Hematopoietic multipotent progenitor cell treated with erythropoietin and hydrocortisone succinate and interleukin-3 and kit ligand, for 15 days (in vitro differentiated cells): ENCODE measurements around the gene C2orf69.

Experiments
- DNase-seq: peaks from one replicate; pipeline ENCODE4 v3.0.0-alpha.2; 2015; ENCODE audit warnings: low spot score

C2orf69 gene

GRCh38 chr2:199914372-199914958 is 3.4 kb downstream of the C2orf69 start:
- no peak for DNase-seq

- DNase-seq, result no peak
Measured at GRCh38 chr2:199916980-199917379, 5.9 kb downstream of the C2orf69 start.

GRCh38 chr2:199922856-199923255 is 11.8 kb downstream of the C2orf69 start:
- DNase-seq, result no peak

DNA sequence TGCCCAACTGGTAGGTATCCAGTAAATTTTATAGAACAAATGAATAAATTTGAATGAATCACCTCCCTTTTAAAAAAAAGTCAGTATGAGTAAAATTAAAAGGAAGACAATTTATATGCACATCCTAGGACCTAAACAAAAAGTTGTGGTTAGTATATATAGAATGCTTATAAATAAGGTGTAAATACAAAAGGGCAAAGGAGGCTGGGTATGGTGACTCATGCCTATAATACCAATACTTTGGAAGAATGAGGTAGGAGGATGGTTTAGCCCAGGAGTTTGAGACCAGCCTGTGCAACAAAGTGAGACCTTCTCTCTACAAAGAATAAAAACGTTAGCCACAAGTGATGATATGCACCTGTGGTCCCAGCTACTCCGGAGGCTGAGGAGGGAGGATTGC is 12.8 kb downstream of the C2orf69 start:
- DNase-seq, result no peak

DNA sequence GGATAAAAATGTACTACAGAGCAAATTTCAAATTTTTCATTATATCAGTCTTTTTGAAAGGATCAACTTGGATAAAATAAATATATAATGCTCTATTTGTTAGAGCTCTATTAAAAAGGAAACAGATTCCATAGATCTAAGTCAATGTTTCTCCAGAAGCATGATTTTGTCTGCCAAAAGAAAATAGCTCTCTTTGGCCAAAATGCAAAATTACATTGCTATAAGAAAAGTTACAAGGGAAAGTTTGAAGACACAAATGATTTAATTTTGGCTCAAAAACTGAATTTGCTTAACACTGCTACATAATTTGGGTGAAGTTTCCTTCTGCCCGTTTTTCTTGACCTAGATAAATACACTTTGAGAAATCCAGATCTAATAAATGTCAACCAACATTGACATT is 15.7 kb downstream of the C2orf69 start:
- no peak for DNase-seq

DNA sequence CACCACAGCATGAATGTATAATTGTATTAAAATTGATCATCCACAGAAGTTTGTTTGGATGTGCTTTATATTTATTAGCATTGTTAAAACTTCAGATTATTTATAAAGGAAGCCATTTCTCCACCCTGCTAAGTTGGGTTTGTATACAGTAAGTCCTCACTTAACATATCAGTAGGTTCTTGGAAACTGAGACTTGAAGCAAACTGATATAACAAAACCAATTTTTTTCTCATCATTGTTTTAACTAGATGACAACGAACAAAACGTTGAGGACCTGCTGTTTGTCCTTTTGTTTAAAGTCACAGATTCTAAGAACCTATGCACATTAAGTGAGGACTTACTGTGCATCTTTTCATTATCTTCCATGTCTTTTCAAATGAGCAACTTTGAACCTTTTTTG is 17.1 kb downstream of the C2orf69 start:
- DNase-seq, result no peak

- no peak for DNase-seq
Measured at GRCh38 chr2:199928626-199929025, 17.5 kb downstream of the C2orf69 start.

DNA sequence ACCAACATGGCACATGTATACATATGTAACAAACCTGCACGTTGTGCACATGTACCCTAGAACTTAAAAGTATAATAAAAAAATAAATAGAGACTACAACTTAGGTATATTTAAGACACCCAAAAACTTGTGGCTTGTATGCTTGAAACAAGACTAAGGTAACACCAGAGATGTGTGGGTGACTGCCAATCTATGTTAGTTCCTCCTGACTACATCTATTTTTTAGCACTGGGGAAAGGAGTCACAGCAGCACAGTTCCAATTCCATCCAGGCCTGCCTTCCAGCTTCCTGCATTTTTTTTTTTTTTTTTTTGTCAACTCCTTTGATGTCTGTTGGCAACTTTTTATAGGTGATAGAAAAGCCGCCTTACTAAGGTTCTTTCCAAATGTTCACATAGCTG is 18.2 kb downstream of the C2orf69 start:
- no peak for DNase-seq

DNA sequence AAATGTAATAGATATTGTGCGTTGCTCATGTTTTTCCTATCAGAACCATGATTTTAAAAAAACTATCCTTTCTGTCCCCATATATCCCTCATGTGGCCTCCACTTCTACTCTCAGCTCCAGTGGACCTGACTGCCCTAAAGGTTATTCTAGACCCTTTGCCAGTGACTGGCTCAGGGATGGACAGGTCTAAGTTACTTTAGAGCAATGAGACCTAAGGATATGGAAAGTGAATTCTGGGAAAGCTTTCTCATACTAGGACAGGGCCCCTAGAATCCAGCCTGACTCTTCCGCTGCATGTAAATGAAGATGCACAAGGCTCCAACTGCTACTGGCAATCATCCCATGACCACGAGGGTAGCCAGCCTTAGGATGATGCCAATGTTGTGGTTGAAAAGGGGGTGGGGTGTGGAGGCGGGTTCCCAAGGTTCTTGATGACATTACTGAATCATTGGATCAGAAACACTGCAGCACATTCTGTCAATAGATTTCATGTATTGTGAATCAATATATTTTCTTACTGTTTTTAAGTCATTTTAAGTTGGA is 21.3 kb downstream of the C2orf69 start:
- no peak for DNase-seq

- DNase-seq, result no peak
Measured at GRCh38 chr2:199933466-199933865, 22.4 kb downstream of the C2orf69 start.

DNA sequence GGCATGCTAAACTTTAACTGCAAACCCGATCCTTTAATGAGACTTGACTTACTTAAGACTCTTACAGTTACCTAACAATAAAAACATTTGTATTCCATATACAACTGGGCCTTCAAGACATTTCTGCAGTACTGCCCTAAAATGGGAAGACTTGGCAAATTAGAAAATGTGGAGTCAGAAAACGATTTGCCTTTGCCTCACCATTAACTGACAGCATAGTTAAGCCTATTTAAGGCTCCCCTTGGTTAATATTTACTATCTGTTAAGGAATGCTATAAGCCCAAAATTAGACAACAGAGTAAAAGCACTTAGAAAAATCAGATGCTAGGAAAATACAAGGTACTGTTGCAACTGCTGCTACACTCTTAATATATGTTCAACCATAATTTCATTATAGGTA is 25.5 kb downstream of the C2orf69 start:
- DNase-seq, result no peak

- DNase-seq, result peak; percentile 48
Measured at GRCh38 chr2:199940373-199940772, 29.3 kb downstream of the C2orf69 start.

DNA sequence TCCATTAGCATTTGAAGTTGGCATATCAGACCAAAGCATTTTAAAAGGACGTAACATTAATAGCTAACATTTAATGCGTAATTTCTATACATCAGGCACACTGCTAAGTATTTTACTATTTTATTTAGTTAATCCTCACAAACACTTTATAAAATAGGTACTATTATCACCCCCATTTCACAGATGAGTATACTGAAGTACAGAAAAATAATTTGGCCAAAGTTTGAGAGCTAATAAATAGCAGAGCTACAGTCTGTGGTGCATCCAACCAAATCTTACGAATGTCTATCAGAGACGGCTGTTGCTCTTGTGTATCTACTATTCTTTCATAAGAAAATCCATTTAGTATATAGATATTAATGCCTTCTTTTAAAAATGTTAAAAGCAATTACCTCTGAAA is 32.3 kb downstream of the C2orf69 start:
- DNase-seq, result no peak

GRCh38 chr2:199946196-199946595 is 35.1 kb downstream of the C2orf69 start:
- no peak for DNase-seq

DNA sequence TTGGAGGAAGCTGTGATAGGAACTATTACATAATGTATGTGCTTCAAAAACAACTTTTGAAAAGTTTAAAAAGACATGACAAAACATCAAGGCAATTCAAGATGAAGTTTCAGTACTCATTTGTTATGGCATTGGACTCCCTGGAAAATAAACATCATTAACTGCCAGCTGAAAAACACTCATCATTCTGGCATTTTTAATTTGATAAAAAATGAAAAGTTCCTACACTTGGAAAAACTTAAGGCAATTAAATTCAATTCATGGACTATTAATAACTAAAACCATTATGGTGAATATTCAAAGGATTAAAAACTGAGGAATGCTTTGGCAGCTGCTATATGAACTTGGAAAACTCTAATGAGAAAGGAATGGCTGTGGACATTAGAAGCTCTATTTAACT is 35.7 kb downstream of the C2orf69 start:
- no peak for DNase-seq

DNA sequence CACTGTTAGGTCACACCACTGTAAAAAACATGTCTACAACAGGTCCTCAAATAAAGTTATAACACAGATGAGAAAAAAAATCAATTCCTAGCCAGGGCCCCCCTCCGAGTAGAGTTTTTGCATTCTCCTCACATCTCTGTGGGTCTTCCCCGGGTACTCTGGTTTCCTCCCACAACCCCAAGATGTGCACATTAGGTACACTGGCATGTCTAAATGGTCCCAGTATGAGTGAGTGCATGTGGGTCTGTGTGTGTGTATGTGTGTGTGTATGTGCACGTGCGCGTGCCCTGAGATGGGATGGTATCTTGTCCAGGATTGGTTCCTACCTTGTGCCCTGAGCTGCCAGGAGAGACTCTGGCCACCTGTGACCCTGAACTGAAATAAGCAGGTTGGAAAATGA is 39.3 kb downstream of the C2orf69 start:
- DNase-seq, result no peak

- no peak for DNase-seq
Measured at GRCh38 chr2:199951023-199951422, 39.9 kb downstream of the C2orf69 start.

DNA sequence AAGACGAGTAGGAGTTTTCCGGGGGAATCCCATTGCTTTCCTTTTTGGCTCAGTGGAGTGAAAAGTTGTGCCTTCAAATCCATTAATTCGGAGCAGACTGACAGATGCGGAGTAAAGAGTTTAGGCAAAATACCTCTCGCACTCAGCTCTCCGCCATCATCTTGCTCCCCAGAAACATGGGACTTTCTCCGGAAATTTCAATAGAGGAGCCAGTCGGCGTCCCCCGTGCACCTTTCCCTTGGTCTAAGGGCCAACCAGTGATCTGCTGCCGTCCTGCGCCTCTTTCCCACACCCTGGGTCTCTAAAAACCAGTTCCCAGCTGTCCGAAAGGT is 43.9 kb downstream of the C2orf69 start:
- DNase-seq, result no peak

- DNase-seq, result peak; percentile 77
Measured at GRCh38 chr2:199955339-199956061, 44.4 kb downstream of the C2orf69 start, which contains the start of the genes MAIP1 and TYW5. Gene MAIP1, plus strand, starts transcription at chr2:199955582. Its CDS starts 217 bp downstream, at chr2:199955799. Gene TYW5, minus strand, starts transcription at chr2:199955491. Its CDS starts 21 bp downstream, at chr2:199955470.

DNA sequence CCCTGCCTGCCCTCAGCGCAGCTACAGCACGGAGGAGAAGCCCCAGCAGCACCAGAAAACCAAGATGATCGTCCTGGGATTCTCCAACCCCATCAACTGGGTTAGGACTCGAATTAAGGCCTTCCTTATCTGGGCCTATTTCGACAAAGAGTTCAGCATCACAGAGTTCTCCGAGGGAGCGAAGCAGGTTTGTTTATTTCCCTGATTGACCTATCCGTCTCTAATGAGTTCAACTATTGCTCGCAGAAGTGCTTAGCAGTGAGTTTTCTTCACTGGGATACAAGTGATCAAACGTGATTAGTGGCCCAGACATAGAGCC is 44.9 kb downstream of the C2orf69 start:
- DNase-seq, result no peak

GRCh38 chr2:199958014-199958413 is 46.9 kb downstream of the C2orf69 start:
- no peak for DNase-seq

- no peak for DNase-seq
Measured at GRCh38 chr2:199962203-199962602, 51.1 kb downstream of the C2orf69 start.

DNA sequence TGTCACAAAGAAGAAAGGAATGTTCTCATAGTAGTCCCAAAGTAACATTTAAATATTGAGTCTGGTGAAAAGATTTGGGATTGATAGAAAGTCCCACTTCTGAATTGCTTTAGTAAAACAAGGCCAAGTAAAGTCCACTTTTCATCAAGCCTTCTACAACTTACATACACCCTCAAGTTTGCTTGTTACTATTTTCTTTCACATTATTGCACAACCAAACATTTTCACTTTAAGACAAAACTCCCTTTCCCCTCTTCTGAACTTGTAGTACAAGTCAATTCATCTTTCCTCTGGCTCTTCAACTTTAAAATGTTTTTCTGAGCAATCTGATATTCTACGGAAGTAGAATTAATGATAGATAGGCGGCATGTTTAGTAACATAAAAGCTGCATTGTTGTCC is 55.3 kb downstream of the C2orf69 start:
- DNase-seq, result no peak

- no peak for DNase-seq
Measured at GRCh38 chr2:199966976-199967375, 55.9 kb downstream of the C2orf69 start.
